SK-N-SH (cell line): ENCODE measurements around the gene ZNF219. TPM values are rescaled to one million over a fixed set of nuclear protein-coding genes. Genes with fewer than 3 reads are reported as not detected.

Source experiments
- CTCF ChIA-PET: fragments of 300-600, 350-600 bp; formaldehyde crosslinking; extraction: SDS; loops from one replicate; lab custom pipeline; 2021; lab: Yijun Ruan, JAX
- POLR2A ChIA-PET: fragments of 350-600 bp; sonication (Branson Sonifier 250); formaldehyde crosslinking; extraction: SDS; loops from one replicate; lab custom pipeline; 2020; ENCODE audit warnings: antibody characterized with exemption, inconsistent platforms; lab: Yijun Ruan, JAX
- DNase-seq: peaks from one replicate; pipeline ENCODE4 v3.0.0; 2012
- H2AFZ ChIP-seq: fragments of 200-600 bp; sonication (generic); 2 replicates; pipeline ENCODE4 v1.8.1; 2016; ENCODE audit warnings: antibody characterized with exemption, mild to moderate bottlenecking, low read depth
- H3F3A ChIP-seq: fragments of 200-600 bp; sonication (generic); replicated peaks from 2 replicates; pipeline ENCODE3; 2016; ENCODE audit warnings: antibody characterized with exemption, mild to moderate bottlenecking; ENCODE audit not compliant: insufficient read depth
- H3K27ac ChIP-seq, 2 experiments: fragments of 200-500 bp in 1 of 2; fragments of 200-600 bp in 1 of 2; sonication (Bioruptor generic) in 1 of 2; sonication (generic), shearing (Covaris generic) in 1 of 2; 2 replicates each; pipeline versions ENCODE4 v1.5.1 to v1.6.1; 2014 to 2016; ENCODE audit warnings: low read depth in 2 of 2, inconsistent platforms in 1 of 2, low read length in 1 of 2, mild to moderate bottlenecking in 1 of 2, mixed read lengths in 1 of 2
- H3K27me3 ChIP-seq: fragments of 200-600 bp; sonication (generic), shearing (Covaris generic); 2 replicates; pipeline ENCODE4 v1.6.1; 2016; ENCODE audit warnings: mixed run types; ENCODE audit not compliant: insufficient read depth
- H3K36me3 ChIP-seq, 2 experiments: fragments of 200-500 bp in 1 of 2; fragments of 200-600 bp in 1 of 2; sonication (Bioruptor generic) in 1 of 2; sonication (generic) in 1 of 2; replicated peaks in 1 of 2; 2 replicates each; pipeline versions ENCODE3 to v1.5.1; 2014 to 2016; ENCODE audit warnings: low read length in 1 of 2, mild to moderate bottlenecking in 1 of 2; ENCODE audit not compliant: insufficient read depth in 2 of 2, control insufficient read depth in 1 of 2
- H3K4me1 ChIP-seq, 2 experiments: fragments of 200-500 bp in 1 of 2; fragments of 200-600 bp in 1 of 2; sonication (Bioruptor generic) in 1 of 2; sonication (generic), shearing (Covaris generic) in 1 of 2; 2 replicates each; pipeline versions ENCODE4 v1.5.1 to v1.6.1; 2014 to 2016; ENCODE audit warnings: low read depth in 1 of 2, low read length in 1 of 2, mixed run types in 1 of 2; ENCODE audit not compliant: insufficient read depth in 2 of 2, control insufficient read depth in 1 of 2
- H3K4me2 ChIP-seq: fragments of 200-600 bp; sonication (generic), shearing (Covaris generic); 2 replicates; pipeline ENCODE4 v1.6.1; 2017; ENCODE audit warnings: mixed run types
- H3K4me3 ChIP-seq, 2 experiments: fragments of 200-500 bp in 1 of 2; fragments of 200-600 bp in 1 of 2; sonication (Bioruptor generic) in 1 of 2; sonication (generic), shearing (Covaris generic) in 1 of 2; 2 replicates each; pipeline versions ENCODE4 v1.5.1 to v1.8.1; 2014 to 2016; ENCODE audit warnings: low read depth in 2 of 2, inconsistent platforms in 1 of 2, low read length in 1 of 2, mild to moderate bottlenecking in 1 of 2, mixed read lengths in 1 of 2, moderate library complexity in 1 of 2
- H3K79me2 ChIP-seq: fragments of 200-600 bp; sonication (generic); 2 replicates; pipeline ENCODE4 v1.8.1; 2017; ENCODE audit warnings: mild to moderate bottlenecking; ENCODE audit not compliant: insufficient read depth
- H3K9ac ChIP-seq: fragments of 200-600 bp; sonication (generic); 2 replicates; pipeline ENCODE4 v1.6.1; 2017; ENCODE audit warnings: mixed run types
- H3K9me2 ChIP-seq: fragments of 200-600 bp; sonication (generic); 2 replicates; pipeline ENCODE4 v1.6.1; 2017; ENCODE audit warnings: mixed run types
- H3K9me3 ChIP-seq: fragments of 200-600 bp; sonication (generic); 2 replicates; pipeline ENCODE4 v1.6.1; 2017; ENCODE audit warnings: mixed run types, mild to moderate bottlenecking, moderate library complexity
- H4K20me1 ChIP-seq: fragments of 200-600 bp; sonication (generic); 2 replicates; pipeline ENCODE4 v1.6.1; 2017; ENCODE audit warnings: mild to moderate bottlenecking, mixed run types; ENCODE audit not compliant: insufficient read depth
- CHD2 ChIP-seq: fragments of 150-350 bp; IDR thresholded peaks from 2 replicates; pipeline ENCODE4 v1.6.1; 2018; ENCODE audit warnings: low read length; ENCODE audit not compliant: partially characterized antibody
- CTCF ChIP-seq: fragments of 200-600 bp; sonication (generic); IDR thresholded peaks from 2 replicates; pipeline ENCODE4 v1.6.1; 2017; ENCODE audit warnings: antibody characterized with exemption, mild to moderate bottlenecking, moderate library complexity
- EP300 ChIP-seq, 2 experiments: IDR thresholded peaks; 2 replicates each; pipeline versions ENCODE4 v1.4.0 to v1.6.1; 2012; ENCODE audit warnings: borderline replicate concordance in 1 of 2, low read depth in 1 of 2, low read length in 1 of 2
- EZH2phosphoT487 ChIP-seq: fragments of 200-600 bp; sonication (generic); IDR thresholded peaks from 2 replicates; pipeline ENCODE4 v1.6.1; 2017; ENCODE audit warnings: low read depth, mixed run types, mild to moderate bottlenecking, antibody characterized with exemption, moderate library complexity, borderline replicate concordance
- GABPA ChIP-seq: IDR thresholded peaks from 2 replicates; pipeline ENCODE4 v1.4.0; 2012; ENCODE audit warnings: low read depth, mild to moderate bottlenecking
- MAX ChIP-seq: IDR thresholded peaks from 2 replicates; pipeline ENCODE4 v1.4.0; 2012; ENCODE audit warnings: low read depth
- NRF1 ChIP-seq: IDR thresholded peaks from 2 replicates; pipeline ENCODE4 v1.6.1; 2012; ENCODE audit warnings: low read depth, mild to moderate bottlenecking, low read length
- RCOR1 ChIP-seq: fragments of 150-350 bp; IDR thresholded peaks from 2 replicates; pipeline ENCODE4 v1.6.1; 2017; ENCODE audit warnings: antibody characterized with exemption, low read length
- RXRA ChIP-seq: IDR thresholded peaks from 2 replicates; pipeline ENCODE4 v1.4.0; 2012; ENCODE audit warnings: low read depth, mild to moderate bottlenecking, borderline replicate concordance
- SIN3A ChIP-seq: IDR thresholded peaks from 2 replicates; pipeline ENCODE4 v1.6.1; 2012; ENCODE audit warnings: low read depth, mild to moderate bottlenecking, low read length, moderate library complexity, borderline replicate concordance
- SMC3 ChIP-seq: IDR thresholded peaks from 2 replicates; pipeline ENCODE4 v1.6.1; 2012; ENCODE audit warnings: low read depth, low read length, improper control_type of control experiment
- USF2 ChIP-seq: fragments of 150-350 bp; IDR thresholded peaks from 2 replicates; pipeline ENCODE4 v1.6.1; 2017; ENCODE audit warnings: antibody characterized with exemption, low read length, low read depth, borderline replicate concordance
- WGBS: methylation state at CpG from one replicate; pipeline ENCODE4 v1.1.6; 2017; ENCODE audit warnings: low lambda C conversion rate; 5-methylcytosine and 5-hydroxymethylcytosine counted together
- polyA plus RNA-seq, 3 experiments: library from polyadenylated mRNA; depleted of rRNA; stranded (reverse); fragments of >200 nt; gene quantifications; 2 replicates each; pipeline ENCODE4 v1.2.3, GENCODE V29; 2012
- TF ChIP-seq, protein P1 (sequence below): IDR thresholded peaks from 2 replicates; pipeline ENCODE4 v1.6.1; 2012; ENCODE audit warnings: mild to moderate bottlenecking, low read depth, low read length, moderate library complexity
- TF ChIP-seq, protein P2 (sequence below): IDR thresholded peaks from 2 replicates; pipeline ENCODE4 v1.4.0; 2012; ENCODE audit warnings: low read depth, borderline replicate concordance
- TF ChIP-seq, protein P3 (sequence below): IDR thresholded peaks from 2 replicates; pipeline ENCODE4 v1.4.0; 2012; ENCODE audit warnings: low read depth, borderline replicate concordance
- TF ChIP-seq, protein P4 (sequence below): IDR thresholded peaks from 2 replicates; pipeline ENCODE4; 2012

The ZNF219 gene
- polyA plus RNA-seq, 1 of the 3 experiments (the other 2 are of a cell fraction): 24.1 TPM

GRCh38 chr14:21099596-21099985, 1.1 kb upstream of the ZNF219 start:
- H3K9me2 ChIP-seq: no peaks in the 10 kb centered on the region
- H3K79me2 ChIP-seq: no peaks in the 10 kb centered on the region
- peak overlapping the region in 1 of 2 experiments; percentile 94; a peak in 2 of 4 replicates for H3K27ac ChIP-seq
- no peaks in the 10 kb centered on the region for H3K9me3 ChIP-seq
- TF ChIP-seq, protein P1, sequence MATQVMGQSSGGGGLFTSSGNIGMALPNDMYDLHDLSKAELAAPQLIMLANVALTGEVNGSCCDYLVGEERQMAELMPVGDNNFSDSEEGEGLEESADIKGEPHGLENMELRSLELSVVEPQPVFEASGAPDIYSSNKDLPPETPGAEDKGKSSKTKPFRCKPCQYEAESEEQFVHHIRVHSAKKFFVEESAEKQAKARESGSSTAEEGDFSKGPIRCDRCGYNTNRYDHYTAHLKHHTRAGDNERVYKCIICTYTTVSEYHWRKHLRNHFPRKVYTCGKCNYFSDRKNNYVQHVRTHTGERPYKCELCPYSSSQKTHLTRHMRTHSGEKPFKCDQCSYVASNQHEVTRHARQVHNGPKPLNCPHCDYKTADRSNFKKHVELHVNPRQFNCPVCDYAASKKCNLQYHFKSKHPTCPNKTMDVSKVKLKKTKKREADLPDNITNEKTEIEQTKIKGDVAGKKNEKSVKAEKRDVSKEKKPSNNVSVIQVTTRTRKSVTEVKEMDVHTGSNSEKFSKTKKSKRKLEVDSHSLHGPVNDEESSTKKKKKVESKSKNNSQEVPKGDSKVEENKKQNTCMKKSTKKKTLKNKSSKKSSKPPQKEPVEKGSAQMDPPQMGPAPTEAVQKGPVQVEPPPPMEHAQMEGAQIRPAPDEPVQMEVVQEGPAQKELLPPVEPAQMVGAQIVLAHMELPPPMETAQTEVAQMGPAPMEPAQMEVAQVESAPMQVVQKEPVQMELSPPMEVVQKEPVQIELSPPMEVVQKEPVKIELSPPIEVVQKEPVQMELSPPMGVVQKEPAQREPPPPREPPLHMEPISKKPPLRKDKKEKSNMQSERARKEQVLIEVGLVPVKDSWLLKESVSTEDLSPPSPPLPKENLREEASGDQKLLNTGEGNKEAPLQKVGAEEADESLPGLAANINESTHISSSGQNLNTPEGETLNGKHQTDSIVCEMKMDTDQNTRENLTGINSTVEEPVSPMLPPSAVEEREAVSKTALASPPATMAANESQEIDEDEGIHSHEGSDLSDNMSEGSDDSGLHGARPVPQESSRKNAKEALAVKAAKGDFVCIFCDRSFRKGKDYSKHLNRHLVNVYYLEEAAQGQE: no peak
- no peak for TF ChIP-seq EP300 (IDR thresholded peaks at IDR 0.05; ENCODE audit: borderline replicate concordance in 1 of 2, low read depth in 1 of 2, low read length in 1 of 2)
- no peak for TF ChIP-seq GABPA
- TF ChIP-seq RXRA: no peak
- no peak for TF ChIP-seq NRF1
- no peak for TF ChIP-seq RCOR1
- TF ChIP-seq SIN3A: no peak
- no peak for TF ChIP-seq SMC3
- TF ChIP-seq, protein P2, sequence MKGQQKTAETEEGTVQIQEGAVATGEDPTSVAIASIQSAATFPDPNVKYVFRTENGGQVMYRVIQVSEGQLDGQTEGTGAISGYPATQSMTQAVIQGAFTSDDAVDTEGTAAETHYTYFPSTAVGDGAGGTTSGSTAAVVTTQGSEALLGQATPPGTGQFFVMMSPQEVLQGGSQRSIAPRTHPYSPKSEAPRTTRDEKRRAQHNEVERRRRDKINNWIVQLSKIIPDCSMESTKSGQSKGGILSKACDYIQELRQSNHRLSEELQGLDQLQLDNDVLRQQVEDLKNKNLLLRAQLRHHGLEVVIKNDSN: no peak
- no peak for TF ChIP-seq CTCF
- TF ChIP-seq, protein P3, sequence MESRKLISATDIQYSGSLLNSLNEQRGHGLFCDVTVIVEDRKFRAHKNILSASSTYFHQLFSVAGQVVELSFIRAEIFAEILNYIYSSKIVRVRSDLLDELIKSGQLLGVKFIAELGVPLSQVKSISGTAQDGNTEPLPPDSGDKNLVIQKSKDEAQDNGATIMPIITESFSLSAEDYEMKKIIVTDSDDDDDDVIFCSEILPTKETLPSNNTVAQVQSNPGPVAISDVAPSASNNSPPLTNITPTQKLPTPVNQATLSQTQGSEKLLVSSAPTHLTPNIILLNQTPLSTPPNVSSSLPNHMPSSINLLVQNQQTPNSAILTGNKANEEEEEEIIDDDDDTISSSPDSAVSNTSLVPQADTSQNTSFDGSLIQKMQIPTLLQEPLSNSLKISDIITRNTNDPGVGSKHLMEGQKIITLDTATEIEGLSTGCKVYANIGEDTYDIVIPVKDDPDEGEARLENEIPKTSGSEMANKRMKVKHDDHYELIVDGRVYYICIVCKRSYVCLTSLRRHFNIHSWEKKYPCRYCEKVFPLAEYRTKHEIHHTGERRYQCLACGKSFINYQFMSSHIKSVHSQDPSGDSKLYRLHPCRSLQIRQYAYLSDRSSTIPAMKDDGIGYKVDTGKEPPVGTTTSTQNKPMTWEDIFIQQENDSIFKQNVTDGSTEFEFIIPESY: no peak
- TF ChIP-seq CHD2: no peak
- no peak for TF ChIP-seq EZH2phosphoT487
- no peak for TF ChIP-seq MAX
- TF ChIP-seq, protein P4, sequence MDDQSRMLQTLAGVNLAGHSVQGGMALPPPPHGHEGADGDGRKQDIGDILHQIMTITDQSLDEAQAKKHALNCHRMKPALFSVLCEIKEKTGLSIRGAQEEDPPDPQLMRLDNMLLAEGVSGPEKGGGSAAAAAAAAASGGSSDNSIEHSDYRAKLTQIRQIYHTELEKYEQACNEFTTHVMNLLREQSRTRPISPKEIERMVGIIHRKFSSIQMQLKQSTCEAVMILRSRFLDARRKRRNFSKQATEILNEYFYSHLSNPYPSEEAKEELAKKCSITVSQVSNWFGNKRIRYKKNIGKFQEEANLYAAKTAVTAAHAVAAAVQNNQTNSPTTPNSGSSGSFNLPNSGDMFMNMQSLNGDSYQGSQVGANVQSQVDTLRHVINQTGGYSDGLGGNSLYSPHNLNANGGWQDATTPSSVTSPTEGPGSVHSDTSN: no peak
- TF ChIP-seq USF2: no peak
- no peak for DNase-seq
- H2AFZ ChIP-seq: no peak overlapping the region
- peak overlapping the region; percentile 75 for H3K4me2 ChIP-seq
- no peaks in the 10 kb centered on the region for H3K27me3 ChIP-seq
- POLR2A ChIA-PET: no interaction called here
- peak overlapping the region; percentile 68 to 76 for H3K4me3 ChIP-seq
- H4K20me1 ChIP-seq: peaks cover 3% of the 10 kb centered on the region; the same call in 1 of the 2 replicates
- peak overlapping the region; percentile 68; the same call in 1 of the 2 replicates for H3K9ac ChIP-seq
- peaks cover 42% of the 10 kb centered on the region for H3F3A ChIP-seq
- CTCF ChIA-PET: interaction anchor here (1.0 to 20.5 kb wide), 6 partner anchors 10 to 83 kb away, joined by 3 to 555 read pairs (median 6); partner anchors contain the start of genes ARHGEF40 and NDRG2
- WGBS: 87% methylated on average over 5 of the region's 5 CpGs
- H3K36me3 ChIP-seq: no peaks in the 10 kb centered on the region
- peaks cover 27 to 31% of the 10 kb centered on the region in 2 experiments for H3K4me1 ChIP-seq
